GM19351 (cell line): Measurements from ENCODE around the gene KIAA0753.

Source experiments
- ATAC-seq: cut with Tn5 transposase; IDR thresholded peaks from one replicate; pipeline ENCODE4 v1.9.1; 2021; ENCODE audit warnings: mild to moderate bottlenecking, moderate library complexity; ENCODE audit not compliant: unreplicated experiment

The KIAA0753 gene

GRCh38 chr17:6551869-6552531 is 88.5 kb downstream of the KIAA0753 start:
- ATAC-seq = no peak

GRCh38 chr17:6551356-6551755 is 89.2 kb downstream of the KIAA0753 start:
- ATAC-seq = no peak

GRCh38 chr17:6549384-6550036 is 91.0 kb downstream of the KIAA0753 start:
- ATAC-seq = no peak

GRCh38 chr17:6548578-6549330 is 91.8 kb downstream of the KIAA0753 start:
- ATAC-seq = no peak

- no peak for ATAC-seq
Observed at GRCh38 chr17:6548034-6548433, 92.5 kb downstream of the KIAA0753 start.

GRCh38 chr17:6547336-6547735 is 93.2 kb downstream of the KIAA0753 start:
- ATAC-seq = no peak

- ATAC-seq = no peak
Observed at GRCh38 chr17:6546069-6546718, 94.3 kb downstream of the KIAA0753 start.

- no peak for ATAC-seq
Observed at GRCh38 chr17:6545291-6545690, 95.2 kb downstream of the KIAA0753 start.

GRCh38 chr17:6544011-6544370 is 96.5 kb downstream of the KIAA0753 start:
- no peak for ATAC-seq

GRCh38 chr17:6543079-6544010 is 97.2 kb downstream of the KIAA0753 start:
- ATAC-seq = no peak

- ATAC-seq = no peak
Observed at GRCh38 chr17:6542577-6542976, 97.9 kb downstream of the KIAA0753 start.

- ATAC-seq = no peak
Observed at GRCh38 chr17:6541886-6542285, 98.6 kb downstream of the KIAA0753 start.

- ATAC-seq = no peak
Observed at GRCh38 chr17:6539871-6540270, 100.6 kb downstream of the KIAA0753 start.

- ATAC-seq = no peak
Observed at GRCh38 chr17:6536566-6537065, 103.9 kb downstream of the KIAA0753 start.

GRCh38 chr17:6536053-6536452 is 104.5 kb downstream of the KIAA0753 start:
- no peak for ATAC-seq

- no peak for ATAC-seq
Observed at GRCh38 chr17:6534846-6535514, 105.5 kb downstream of the KIAA0753 start.

- no peak for ATAC-seq
Observed at GRCh38 chr17:6532441-6532885, 108.0 kb downstream of the KIAA0753 start.

- ATAC-seq = no peak
Observed at GRCh38 chr17:6531575-6531974, 108.9 kb downstream of the KIAA0753 start.

- no peak for ATAC-seq
Observed at GRCh38 chr17:6530324-6530920, 110.1 kb downstream of the KIAA0753 start.
